Trophoblast cell (in vitro differentiated cells and primary cell): Measurements from ENCODE around the gene DNAJB14.
A peak's percentile ranks its signal among the peaks of the same experiment; 100 is the strongest.

Experiments
- DNase-seq, 2 donors: peaks; one replicate each; pipeline ENCODE4 v3.0.0-alpha.2; 2016
- H2AFZ ChIP-seq: 2 replicates; pipeline ENCODE4 v1.6.1; 2013; ENCODE audit warnings: low read length, moderate library complexity, mild to moderate bottlenecking; ENCODE audit not compliant: insufficient read depth, poor library complexity
- H2AK5ac ChIP-seq: 2 replicates; pipeline ENCODE4 v1.6.1; 2013; ENCODE audit warnings: mild to moderate bottlenecking, low read length
- H2BK120ac ChIP-seq: 2 replicates; pipeline ENCODE4 v1.6.1; 2013; ENCODE audit warnings: low read length, mild to moderate bottlenecking, moderate library complexity; ENCODE audit not compliant: insufficient read depth, poor library complexity
- H2BK12ac ChIP-seq: 2 replicates; pipeline ENCODE4 v1.6.1; 2013; ENCODE audit warnings: mild to moderate bottlenecking, low read length, moderate library complexity
- H2BK5ac ChIP-seq: 2 replicates; pipeline ENCODE4 v1.6.1; 2013; ENCODE audit warnings: low read length, low read depth, moderate library complexity, mild to moderate bottlenecking; ENCODE audit not compliant: poor library complexity
- H3K14ac ChIP-seq: 2 replicates; pipeline ENCODE4 v1.6.1; 2013; ENCODE audit warnings: mild to moderate bottlenecking, low read length
- H3K18ac ChIP-seq: 2 replicates; pipeline ENCODE4 v1.6.1; 2013; ENCODE audit warnings: mild to moderate bottlenecking, low read length
- H3K23ac ChIP-seq: 2 replicates; pipeline ENCODE4 v1.6.1; 2013; ENCODE audit warnings: low read length
- H3K27ac ChIP-seq: 2 replicates; pipeline ENCODE4 v1.5.1; 2013; ENCODE audit warnings: low read depth, mild to moderate bottlenecking, inconsistent platforms, low read length, moderate library complexity
- H3K27me3 ChIP-seq: 2 replicates; pipeline ENCODE4 v1.6.1; 2013; ENCODE audit warnings: inconsistent platforms, mild to moderate bottlenecking, low read length, moderate library complexity; ENCODE audit not compliant: insufficient read depth
- H3K36me3 ChIP-seq, 2 experiments: 1 replicate in 1 of 2; 2 replicates in 1 of 2; pipeline ENCODE4 v1.6.1; 2013; ENCODE audit warnings: low read length in 2 of 2, mild to moderate bottlenecking in 2 of 2, moderate library complexity in 1 of 2; ENCODE audit not compliant: insufficient read depth in 2 of 2, control insufficient read depth in 1 of 2
- H3K4ac ChIP-seq: 2 replicates; pipeline ENCODE4 v1.6.1; 2013; ENCODE audit warnings: low read depth, mild to moderate bottlenecking, low read length, moderate library complexity
- H3K4me1 ChIP-seq, 2 experiments: 1 replicate in 1 of 2; 2 replicates in 1 of 2; pipeline ENCODE4 v1.6.1; 2013; ENCODE audit warnings: low read length in 2 of 2, mild to moderate bottlenecking in 2 of 2, moderate library complexity in 1 of 2; ENCODE audit not compliant: insufficient read depth in 2 of 2, control insufficient read depth in 1 of 2
- H3K4me2 ChIP-seq: 2 replicates; pipeline ENCODE4 v1.6.1; 2013; ENCODE audit warnings: inconsistent platforms, mild to moderate bottlenecking, low read length, moderate library complexity
- H3K4me3 ChIP-seq: 2 replicates; pipeline ENCODE4 v1.5.1; 2013; ENCODE audit warnings: mild to moderate bottlenecking, low read depth, low read length, inconsistent platforms
- H3K79me1 ChIP-seq: one replicate; pipeline ENCODE4 v1.6.1; 2013; ENCODE audit warnings: low read length
- H3K79me2 ChIP-seq: 2 replicates; pipeline ENCODE4 v1.6.1; 2013; ENCODE audit warnings: low read length, mild to moderate bottlenecking; ENCODE audit not compliant: control insufficient read depth, insufficient read depth, poor library complexity
- H3K9ac ChIP-seq: 2 replicates; pipeline ENCODE4 v1.6.1; 2013; ENCODE audit warnings: mild to moderate bottlenecking, low read length
- H3K9me3 ChIP-seq: 2 replicates; pipeline ENCODE4 v1.6.1; 2013; ENCODE audit warnings: low read depth, mild to moderate bottlenecking, control low read depth, inconsistent platforms, low read length; ENCODE audit not compliant: insufficient read depth
- H4K12ac ChIP-seq: 2 replicates; pipeline ENCODE4 v1.6.1; 2013; ENCODE audit warnings: low read depth, mild to moderate bottlenecking, low read length, moderate library complexity
- H4K8ac ChIP-seq: 2 replicates; pipeline ENCODE4 v1.6.1; 2013; ENCODE audit warnings: low read depth, mild to moderate bottlenecking, low read length, moderate library complexity
- H4K91ac ChIP-seq: one replicate; pipeline ENCODE4 v1.6.1; 2013; ENCODE audit warnings: low read depth, mild to moderate bottlenecking, low read length, moderate library complexity
- WGBS: extraction: QIAGEN DNeasy Blood & Tissue Kit; methylation state at CpG from one replicate; pipeline ENCODE4 v1.1.7; 2013; ENCODE audit warnings: missing lambda C conversion rate; ENCODE audit not compliant: insufficient read length, insufficient coverage; ENCODE audit errors: extremely low coverage; 5-methylcytosine and 5-hydroxymethylcytosine counted together

DNAJB14 gene

GRCh38 chr4:99856166-99856565 lies 90.3 kb downstream of the DNAJB14 start:
- no peak overlapping the region for H2BK120ac ChIP-seq
- H2AFZ ChIP-seq: no peak overlapping the region
- H3K4me1 ChIP-seq: peaks cover 0 to 4% of the 10 kb centered on the region in 2 experiments
- H3K36me3 ChIP-seq: no peaks in the 10 kb centered on the region
- no peak overlapping the region for H3K14ac ChIP-seq
- no peak overlapping the region for H4K91ac ChIP-seq
- no peak overlapping the region for H2BK12ac ChIP-seq
- no peaks in the 10 kb centered on the region for H3K27me3 ChIP-seq
- H3K4me3 ChIP-seq: no peak overlapping the region
- no peak overlapping the region for H2AK5ac ChIP-seq
- no peak overlapping the region for H3K27ac ChIP-seq
- H3K9me3 ChIP-seq: no peaks in the 10 kb centered on the region
- H3K18ac ChIP-seq: no peak overlapping the region
- H3K23ac ChIP-seq: no peak overlapping the region
- H3K4ac ChIP-seq: no peak overlapping the region
- no peaks in the 10 kb centered on the region for H3K79me1 ChIP-seq
- 100% methylated on average over 1 of the region's 1 CpG for WGBS
- peak; percentile 22 to 59 for DNase-seq
- no peak overlapping the region for H4K8ac ChIP-seq
- no peak overlapping the region for H3K9ac ChIP-seq
- no peaks in the 10 kb centered on the region for H3K79me2 ChIP-seq
- no peak overlapping the region for H3K4me2 ChIP-seq
- H4K12ac ChIP-seq: no peak overlapping the region
- no peak overlapping the region for H2BK5ac ChIP-seq

DNA sequence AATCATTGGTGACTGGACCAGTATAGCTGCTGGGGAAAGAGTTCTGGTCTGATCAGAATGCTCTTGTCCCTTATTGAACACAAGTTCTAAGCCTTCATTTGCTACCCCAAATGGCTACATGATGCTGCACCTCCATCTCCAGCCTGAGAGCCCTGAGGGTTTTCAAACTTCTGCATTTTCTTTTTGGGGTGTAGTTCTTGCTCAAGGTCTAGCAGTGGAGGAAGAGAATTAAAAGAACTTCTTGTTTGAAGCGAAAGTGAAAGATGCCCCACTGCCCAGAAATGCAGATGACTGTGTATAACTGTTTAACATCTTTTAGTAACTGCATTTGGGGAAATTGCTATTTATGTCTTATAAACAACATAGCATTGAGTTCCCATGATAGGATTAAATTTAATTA lies 90.7 kb downstream of the DNAJB14 start:
- Histone ChIP-seq H3K14ac (no peak overlapping the region), H4K91ac (no peak overlapping the region), H2BK12ac (no peak overlapping the region), H3K4me2 (no peak overlapping the region), H4K12ac (no peak overlapping the region), H2AK5ac (no peak overlapping the region), H3K79me2 (no peaks in the 10 kb centered on the region), H4K8ac (no peak overlapping the region), H3K9ac (no peak overlapping the region), H2BK120ac (no peak overlapping the region), H2BK5ac (no peak overlapping the region), H3K27me3 (no peaks in the 10 kb centered on the region), H3K4me3 (no peak overlapping the region), H3K23ac (no peak overlapping the region), H3K36me3 (no peaks in the 10 kb centered on the region), H3K9me3 (no peaks in the 10 kb centered on the region), H3K4ac (no peak overlapping the region), H3K79me1 (no peaks in the 10 kb centered on the region), H3K18ac (no peak overlapping the region), H3K4me1 (peaks cover 0 to 4% of the 10 kb centered on the region in 2 experiments), H3K27ac (no peak overlapping the region), H2AFZ (no peak overlapping the region)
- WGBS: no CpG with 5 or more reads among the region's 1 CpG
- DNase-seq: no peak

DNA sequence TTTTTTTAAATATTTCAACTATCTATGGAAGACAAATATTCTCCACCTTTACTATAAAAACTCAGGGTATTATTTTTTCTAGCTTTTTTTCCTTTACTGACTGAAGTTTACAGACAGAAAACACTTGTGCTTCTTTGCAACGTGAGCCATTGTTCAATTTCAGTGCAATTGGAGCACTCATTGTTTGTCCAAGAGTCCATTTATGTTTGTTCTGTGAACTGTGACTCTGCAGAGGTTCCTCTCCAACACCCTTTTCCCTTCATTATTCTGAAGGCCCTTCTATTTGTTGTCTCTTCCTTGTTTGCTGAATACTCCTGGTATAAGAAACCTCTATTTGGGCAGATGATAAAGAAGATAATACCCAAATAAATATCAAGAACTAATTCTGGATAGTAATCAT lies 92.4 kb downstream of the DNAJB14 start:
- WGBS: no CpG with 5 or more reads among the region's 1 CpG

GRCh38 chr4:99853190-99853589 lies 93.2 kb downstream of the DNAJB14 start:
- Histone ChIP-seq H3K27ac (no peak overlapping the region), H3K23ac (no peak overlapping the region), H3K4me3 (no peak overlapping the region), H3K4ac (no peak overlapping the region), H3K27me3 (no peaks in the 10 kb centered on the region), H3K4me1 (peaks cover 0 to 4% of the 10 kb centered on the region in 2 experiments), H3K79me2 (no peaks in the 10 kb centered on the region), H3K4me2 (no peak overlapping the region), H2BK12ac (no peak overlapping the region), H4K12ac (no peak overlapping the region), H2AK5ac (no peak overlapping the region), H3K14ac (no peak overlapping the region), H3K18ac (no peak overlapping the region), H3K9ac (no peak overlapping the region), H3K36me3 (no peaks in the 10 kb centered on the region), H2AFZ (no peak overlapping the region), H2BK5ac (no peak overlapping the region), H2BK120ac (no peak overlapping the region), H3K79me1 (no peaks in the 10 kb centered on the region), H4K8ac (no peak overlapping the region), H3K9me3 (no peaks in the 10 kb centered on the region), H4K91ac (no peak overlapping the region)
- WGBS: no CpG with 5 or more reads among the region's 3 CpGs
- no peak for DNase-seq

More for the DNA sequence above, 92.4 kb downstream of the DNAJB14 start:
- H3K79me2 ChIP-seq: no peaks in the 10 kb centered on the region
- H4K12ac ChIP-seq: no peak overlapping the region
- H3K9ac ChIP-seq: no peak overlapping the region
- no peaks in the 10 kb centered on the region for H3K9me3 ChIP-seq
- no peak overlapping the region for H2AK5ac ChIP-seq
- no peak overlapping the region for H3K4me3 ChIP-seq
- H3K27me3 ChIP-seq: no peaks in the 10 kb centered on the region
- no peak overlapping the region for H3K4ac ChIP-seq
- H3K79me1 ChIP-seq: no peaks in the 10 kb centered on the region
- H3K27ac ChIP-seq: no peak overlapping the region
- no peak overlapping the region for H3K4me2 ChIP-seq
- H2BK5ac ChIP-seq: no peak overlapping the region
- H2AFZ ChIP-seq: no peak overlapping the region
- no peak overlapping the region for H2BK120ac ChIP-seq
- H3K36me3 ChIP-seq: no peaks in the 10 kb centered on the region
- peaks cover 0 to 4% of the 10 kb centered on the region in 2 experiments for H3K4me1 ChIP-seq
- no peak overlapping the region for H4K91ac ChIP-seq
- H3K18ac ChIP-seq: no peak overlapping the region
- no peak overlapping the region for H3K14ac ChIP-seq
- DNase-seq: no peak
- no peak overlapping the region for H4K8ac ChIP-seq
- no peak overlapping the region for H2BK12ac ChIP-seq
- no peak overlapping the region for H3K23ac ChIP-seq
